CD4-positive, alpha-beta T cell treated with Interleukin-12 subunit alpha and Interleukin-12 subunit beta, for 1 hour (primary cell): ENCODE results near the gene GMDS.

Experiments
- DNase-seq: peaks from one replicate; pipeline ENCODE4 v3.0.0-alpha.2; 2020

Gene GMDS

GRCh38 chr6:2173203-2173961 is 72.0 kb downstream of the GMDS start:
- no peak for DNase-seq

- DNase-seq, result no peak
Measured at GRCh38 chr6:2171728-2172127, 73.7 kb downstream of the GMDS start.

GRCh38 chr6:2168480-2168879 is 76.9 kb downstream of the GMDS start:
- no peak for DNase-seq

GRCh38 chr6:2166717-2167116 is 78.7 kb downstream of the GMDS start:
- no peak for DNase-seq

GRCh38 chr6:2165286-2165685 is 80.1 kb downstream of the GMDS start:
- DNase-seq, result no peak

- DNase-seq, result no peak
Measured at GRCh38 chr6:2164481-2164880, 80.9 kb downstream of the GMDS start.

- no peak for DNase-seq
Measured at GRCh38 chr6:2162079-2162445, 83.3 kb downstream of the GMDS start.

GRCh38 chr6:2158596-2159271 is 86.7 kb downstream of the GMDS start:
- no peak for DNase-seq

- no peak for DNase-seq
Measured at GRCh38 chr6:2157441-2158127, 87.8 kb downstream of the GMDS start.

- no peak for DNase-seq
Measured at GRCh38 chr6:2155206-2155605, 90.2 kb downstream of the GMDS start.

GRCh38 chr6:2149361-2150006 is 95.9 kb downstream of the GMDS start:
- no peak for DNase-seq

GRCh38 chr6:2148748-2149147 is 96.7 kb downstream of the GMDS start:
- no peak for DNase-seq

GRCh38 chr6:2147766-2148448 is 97.5 kb downstream of the GMDS start:
- DNase-seq, result no peak

- DNase-seq, result no peak
Measured at GRCh38 chr6:2147261-2147660, 98.1 kb downstream of the GMDS start.

GRCh38 chr6:2144210-2144609 is 101.2 kb downstream of the GMDS start:
- no peak for DNase-seq

GRCh38 chr6:2141644-2142290 is 103.6 kb downstream of the GMDS start:
- no peak for DNase-seq

GRCh38 chr6:2140438-2141128 is 104.8 kb downstream of the GMDS start:
- no peak for DNase-seq

GRCh38 chr6:2135401-2135800 is 110.0 kb downstream of the GMDS start:
- DNase-seq, result no peak

GRCh38 chr6:2134554-2134953 is 110.9 kb downstream of the GMDS start:
- no peak for DNase-seq

- no peak for DNase-seq
Measured at GRCh38 chr6:2133716-2134310, 111.6 kb downstream of the GMDS start.

- DNase-seq, result no peak
Measured at GRCh38 chr6:2132916-2133315, 112.5 kb downstream of the GMDS start.
